Measurements from ENCODE around the gene SLC25A29.

DNA sequence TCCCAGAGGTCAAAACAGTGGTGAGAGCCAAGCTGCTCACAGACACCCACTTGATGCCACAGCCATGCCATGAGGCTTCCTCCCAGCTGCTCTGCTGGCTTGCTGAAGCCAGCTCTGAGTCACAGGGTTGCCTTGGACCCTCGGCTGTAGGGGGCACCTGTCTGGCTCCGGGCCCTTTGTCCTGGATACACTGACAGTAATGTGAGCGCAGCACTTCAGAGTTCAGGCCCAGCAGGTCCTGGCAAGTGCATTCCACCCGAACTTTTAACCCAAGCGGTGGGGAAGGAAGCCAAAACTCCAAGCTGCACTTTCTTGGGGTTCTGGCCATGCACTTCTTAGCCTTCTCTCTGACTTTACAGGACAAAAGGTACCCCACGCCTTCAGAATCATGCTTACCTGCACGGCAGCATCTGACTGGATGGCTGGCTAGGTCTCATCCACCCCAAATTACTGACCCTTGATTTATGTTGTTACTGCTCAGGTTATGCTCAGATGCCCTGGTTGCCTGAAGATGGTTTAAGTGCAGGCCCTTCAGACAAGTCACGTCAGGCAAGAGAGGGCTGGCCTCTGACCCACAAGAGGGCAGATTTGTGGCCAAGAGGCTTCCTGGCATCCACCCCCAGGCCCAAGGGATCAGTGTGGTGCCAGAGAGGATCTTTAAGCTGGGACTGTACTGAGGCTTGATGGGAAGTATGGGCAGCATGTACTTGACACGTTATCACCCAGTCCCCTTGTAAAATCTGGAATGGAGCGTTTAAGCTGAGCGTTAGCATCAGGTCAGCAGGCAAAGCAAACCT, 24.8 kb downstream of the SLC25A29 start:
- TF ChIP-seq, protein P1, sequence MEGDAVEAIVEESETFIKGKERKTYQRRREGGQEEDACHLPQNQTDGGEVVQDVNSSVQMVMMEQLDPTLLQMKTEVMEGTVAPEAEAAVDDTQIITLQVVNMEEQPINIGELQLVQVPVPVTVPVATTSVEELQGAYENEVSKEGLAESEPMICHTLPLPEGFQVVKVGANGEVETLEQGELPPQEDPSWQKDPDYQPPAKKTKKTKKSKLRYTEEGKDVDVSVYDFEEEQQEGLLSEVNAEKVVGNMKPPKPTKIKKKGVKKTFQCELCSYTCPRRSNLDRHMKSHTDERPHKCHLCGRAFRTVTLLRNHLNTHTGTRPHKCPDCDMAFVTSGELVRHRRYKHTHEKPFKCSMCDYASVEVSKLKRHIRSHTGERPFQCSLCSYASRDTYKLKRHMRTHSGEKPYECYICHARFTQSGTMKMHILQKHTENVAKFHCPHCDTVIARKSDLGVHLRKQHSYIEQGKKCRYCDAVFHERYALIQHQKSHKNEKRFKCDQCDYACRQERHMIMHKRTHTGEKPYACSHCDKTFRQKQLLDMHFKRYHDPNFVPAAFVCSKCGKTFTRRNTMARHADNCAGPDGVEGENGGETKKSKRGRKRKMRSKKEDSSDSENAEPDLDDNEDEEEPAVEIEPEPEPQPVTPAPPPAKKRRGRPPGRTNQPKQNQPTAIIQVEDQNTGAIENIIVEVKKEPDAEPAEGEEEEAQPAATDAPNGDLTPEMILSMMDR (conservative IDR thresholded peaks at IDR 0.05; ENCODE audit: low read length), result no peak
- no peak for TF ChIP-seq EZH2phosphoT487 (IDR thresholded peaks at IDR 0.05; ENCODE audit: borderline replicate concordance)

All from Loucy (cell line).